DOHH2 (cell line): ENCODE measurements around the gene C4orf51.

Source experiments
- EZH2phosphoT487 ChIP-seq: fragments of 200-600 bp; sonication (generic); IDR thresholded peaks from 2 replicates; pipeline ENCODE4 v1.6.1; 2017; ENCODE audit warnings: borderline replicate concordance, mild to moderate bottlenecking, antibody characterized with exemption, low read length, moderate library complexity, mixed read lengths
- TF ChIP-seq, protein P1 (sequence below): fragments of 200-600 bp; sonication (generic); IDR thresholded peaks from one replicate; pipeline ENCODE4 v1.5.1; 2014; ENCODE audit warnings: antibody characterized with exemption, mild to moderate bottlenecking, low read depth, low read length; ENCODE audit not compliant: poor library complexity, severe bottlenecking

DNA sequence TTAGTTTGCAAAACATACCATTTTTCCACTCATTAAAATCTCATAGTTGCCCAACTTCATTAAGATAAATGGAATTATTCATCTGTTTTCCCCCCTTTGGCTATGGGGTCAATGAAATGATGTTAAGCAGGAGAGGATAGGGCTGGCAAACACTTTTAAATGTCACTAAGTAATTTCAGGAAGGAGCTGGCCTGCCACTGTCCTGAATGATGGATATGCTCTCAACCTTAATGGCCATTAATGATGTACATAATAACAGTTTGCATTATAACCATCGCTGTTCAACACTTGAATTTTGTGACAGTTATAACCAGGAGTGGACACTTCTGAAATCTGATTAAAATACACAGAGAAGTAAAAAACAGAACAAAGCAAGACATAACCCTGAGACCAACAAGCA is 77.2 kb downstream of the C4orf51 start:
- TF ChIP-seq EZH2phosphoT487 = no peak
- TF ChIP-seq, protein P1, sequence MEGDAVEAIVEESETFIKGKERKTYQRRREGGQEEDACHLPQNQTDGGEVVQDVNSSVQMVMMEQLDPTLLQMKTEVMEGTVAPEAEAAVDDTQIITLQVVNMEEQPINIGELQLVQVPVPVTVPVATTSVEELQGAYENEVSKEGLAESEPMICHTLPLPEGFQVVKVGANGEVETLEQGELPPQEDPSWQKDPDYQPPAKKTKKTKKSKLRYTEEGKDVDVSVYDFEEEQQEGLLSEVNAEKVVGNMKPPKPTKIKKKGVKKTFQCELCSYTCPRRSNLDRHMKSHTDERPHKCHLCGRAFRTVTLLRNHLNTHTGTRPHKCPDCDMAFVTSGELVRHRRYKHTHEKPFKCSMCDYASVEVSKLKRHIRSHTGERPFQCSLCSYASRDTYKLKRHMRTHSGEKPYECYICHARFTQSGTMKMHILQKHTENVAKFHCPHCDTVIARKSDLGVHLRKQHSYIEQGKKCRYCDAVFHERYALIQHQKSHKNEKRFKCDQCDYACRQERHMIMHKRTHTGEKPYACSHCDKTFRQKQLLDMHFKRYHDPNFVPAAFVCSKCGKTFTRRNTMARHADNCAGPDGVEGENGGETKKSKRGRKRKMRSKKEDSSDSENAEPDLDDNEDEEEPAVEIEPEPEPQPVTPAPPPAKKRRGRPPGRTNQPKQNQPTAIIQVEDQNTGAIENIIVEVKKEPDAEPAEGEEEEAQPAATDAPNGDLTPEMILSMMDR = no peak
